HG02571 (cell line): ENCODE data around the gene SCARB1.

ENCODE experiments used
- ATAC-seq: cut with Tn5 transposase; IDR thresholded peaks from one replicate; pipeline ENCODE4 v1.9.1; 2021; ENCODE audit warnings: mild to moderate bottlenecking, moderate library complexity; ENCODE audit not compliant: unreplicated experiment

Gene SCARB1

GRCh38 chr12:124751654-124752355, 111.9 kb downstream of the SCARB1 start:
- ATAC-seq, result no peak

DNA sequence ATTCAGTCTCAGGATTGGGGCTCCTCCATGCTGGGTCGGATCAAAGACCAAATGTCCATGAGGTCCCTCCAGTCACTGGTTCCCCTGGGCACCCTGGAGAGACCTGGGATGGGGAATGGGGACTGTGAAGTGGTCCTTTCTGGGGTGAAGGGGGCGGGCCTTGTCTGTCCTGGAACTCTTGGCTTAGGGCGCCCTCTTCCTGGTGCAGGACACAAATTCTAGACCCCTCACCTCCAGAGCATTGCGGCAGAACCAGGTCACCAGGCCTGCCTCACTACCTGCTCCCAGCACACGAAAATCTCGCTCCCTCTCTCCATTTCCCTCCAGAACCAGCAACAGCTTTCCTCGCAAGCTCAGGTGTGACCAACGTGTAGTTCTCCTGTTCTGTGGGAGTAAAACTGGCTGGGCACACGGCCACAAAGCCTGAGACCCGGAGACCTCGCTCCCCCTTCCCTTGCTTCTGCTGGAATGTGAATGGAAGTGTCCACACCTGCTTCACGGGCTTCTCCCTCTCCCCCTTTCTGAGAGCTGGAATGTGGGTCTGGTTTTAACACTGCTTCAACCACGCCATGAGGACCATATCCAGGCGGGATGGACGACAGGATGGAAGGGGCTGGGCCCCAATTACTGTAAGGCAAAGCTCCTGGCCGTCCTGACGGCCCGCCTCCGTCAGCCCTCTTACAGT, 112.7 kb downstream of the SCARB1 start:
- no peak for ATAC-seq

DNA sequence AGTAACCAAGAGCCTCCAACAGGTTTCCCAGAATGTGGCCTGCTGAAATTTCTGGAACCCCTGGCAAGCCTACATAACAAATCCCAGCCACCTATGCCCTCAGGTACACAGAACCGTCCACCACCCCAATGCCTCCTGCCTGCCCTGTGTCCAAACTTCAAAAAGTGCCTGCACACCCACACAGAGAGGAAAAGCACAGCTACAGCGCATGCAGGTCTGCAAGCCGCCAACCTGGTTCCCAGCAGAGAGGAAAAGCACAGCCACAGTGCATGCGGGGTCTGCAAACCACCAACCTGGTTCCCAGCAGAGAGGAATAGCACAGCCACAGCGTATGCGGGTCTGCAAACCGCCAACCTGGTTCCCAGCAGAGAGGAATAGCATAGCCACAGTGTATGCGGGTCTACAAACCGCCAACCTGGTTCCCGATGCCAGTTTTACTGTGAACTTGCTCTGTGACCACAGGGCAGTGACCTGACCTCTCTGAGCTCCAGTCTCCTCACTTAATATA, 113.5 kb downstream of the SCARB1 start:
- no peak for ATAC-seq

- no peak for ATAC-seq
These were observed 113.9 kb downstream of the SCARB1 start for GRCh38 chr12:124749725-124750124.

DNA sequence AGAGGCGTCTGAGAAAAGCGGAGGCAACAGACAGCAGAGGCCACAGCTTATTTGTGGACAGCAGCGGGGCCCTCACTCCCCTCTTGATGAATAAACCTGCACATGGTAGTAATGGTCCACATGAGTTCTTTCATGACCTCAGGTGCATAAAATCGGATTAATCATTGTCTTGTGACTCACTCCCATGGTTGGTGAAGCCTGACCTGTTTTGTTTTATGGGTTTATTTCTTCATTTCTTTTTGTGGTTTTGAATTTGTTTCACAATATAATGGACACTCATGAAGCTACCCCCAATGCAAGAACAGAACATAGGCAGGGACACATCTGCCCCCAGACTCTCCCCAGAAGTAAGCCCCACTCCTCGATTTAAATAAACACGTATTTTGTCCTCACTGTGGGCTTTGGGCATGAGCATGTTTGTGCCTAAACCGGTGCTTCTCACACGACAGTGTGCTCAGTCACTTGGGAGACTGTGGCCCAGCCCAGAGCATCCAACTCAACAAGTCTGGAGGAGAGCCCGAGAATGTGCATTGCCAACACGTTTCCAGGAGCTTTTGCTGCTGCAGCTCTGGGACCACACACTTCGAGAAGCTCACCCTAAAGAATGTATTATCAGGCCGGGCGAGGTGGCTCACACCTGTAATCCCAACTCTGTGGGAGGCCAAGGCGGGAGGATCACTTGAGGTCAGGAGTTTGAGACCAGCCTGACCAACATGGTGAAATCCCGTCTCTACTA, 116.1 kb downstream of the SCARB1 start:
- no peak for ATAC-seq

- ATAC-seq, result no peak
These were observed 116.8 kb downstream of the SCARB1 start for GRCh38 chr12:124746649-124747425.

GRCh38 chr12:124745891-124746570, 117.6 kb downstream of the SCARB1 start:
- no peak for ATAC-seq

- no peak for ATAC-seq
These were observed 118.2 kb downstream of the SCARB1 start for GRCh38 chr12:124745465-124745890.

GRCh38 chr12:124744659-124745464, 118.8 kb downstream of the SCARB1 start:
- no peak for ATAC-seq

- ATAC-seq, result no peak
These were observed 119.4 kb downstream of the SCARB1 start for GRCh38 chr12:124744273-124744640.

DNA sequence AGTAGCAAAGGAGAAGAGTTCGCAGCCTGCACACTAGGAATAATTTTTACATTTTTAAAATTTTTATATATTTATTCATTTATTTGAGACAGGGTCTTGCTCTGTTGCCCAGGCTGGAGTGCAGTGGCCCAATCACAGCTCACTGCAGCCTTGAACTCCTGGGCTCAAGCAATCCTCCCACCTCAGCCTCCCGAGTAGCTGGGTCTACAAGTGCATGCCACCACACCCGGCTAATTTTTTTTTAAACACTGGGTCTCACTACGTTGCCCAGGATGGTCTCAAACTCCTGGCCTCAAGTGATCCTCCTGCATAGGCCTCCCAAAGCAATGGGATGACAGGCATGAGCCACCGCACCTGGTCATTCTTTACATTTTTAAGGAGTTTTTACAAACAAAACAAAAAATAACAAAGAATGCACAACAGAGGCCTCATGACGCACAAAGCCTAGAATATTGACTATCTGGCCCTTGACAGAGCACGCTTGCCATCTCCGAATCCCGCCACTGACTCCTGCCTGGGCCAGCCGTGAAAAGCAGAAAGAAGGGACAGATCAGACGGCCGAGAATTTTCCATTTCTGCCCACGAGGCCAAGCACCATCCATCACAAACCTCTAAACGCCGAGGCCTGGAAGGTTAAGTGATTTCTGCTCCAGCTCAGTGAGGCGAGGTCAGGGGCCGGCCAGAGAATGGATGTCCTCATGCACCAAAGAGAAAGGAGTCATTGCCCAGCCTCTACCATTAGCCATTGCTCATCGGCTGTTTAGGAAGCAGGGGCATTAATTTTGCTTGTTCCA, 120.0 kb downstream of the SCARB1 start:
- ATAC-seq, result no peak

GRCh38 chr12:124742678-124743077, 121.0 kb downstream of the SCARB1 start:
- no peak for ATAC-seq

DNA sequence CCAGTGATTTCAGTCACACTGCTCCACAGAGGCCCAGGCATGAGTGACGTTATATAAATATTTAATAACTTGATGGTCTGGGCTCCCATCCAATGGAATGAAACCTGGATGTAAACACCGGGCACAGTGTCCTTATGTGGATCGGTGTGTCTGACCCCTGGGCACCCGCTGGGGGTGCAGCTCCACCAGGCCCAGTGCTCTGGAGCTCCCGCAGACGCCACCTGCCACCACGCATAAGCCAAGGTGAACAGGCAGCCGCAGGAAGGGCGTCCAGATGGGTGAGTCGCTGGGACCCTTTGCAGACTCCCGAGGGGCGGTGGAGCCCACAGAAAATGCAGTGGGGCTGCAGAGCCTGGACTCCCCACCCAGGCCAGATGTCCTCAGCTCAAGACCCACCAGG, 121.6 kb downstream of the SCARB1 start:
- ATAC-seq, result no peak

DNA sequence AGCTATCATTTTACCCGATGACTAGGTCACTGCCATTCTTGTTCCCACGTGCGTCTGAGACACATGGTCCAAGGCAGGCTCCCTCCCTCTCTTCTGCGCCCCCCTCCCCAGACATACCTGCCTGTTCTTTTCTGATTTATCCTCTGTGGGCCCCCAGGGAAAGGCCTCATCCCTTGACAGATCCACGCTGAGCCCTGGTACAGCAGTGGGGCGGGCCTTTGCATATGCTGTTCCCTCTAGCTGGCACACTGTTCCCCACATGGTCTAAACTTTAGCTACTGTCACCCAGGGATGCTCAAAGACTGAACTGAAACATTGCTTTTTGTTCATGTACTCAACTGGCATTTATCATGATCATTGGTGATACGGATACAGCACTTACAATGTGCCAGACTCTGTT, 122.5 kb downstream of the SCARB1 start:
- no peak for ATAC-seq

DNA sequence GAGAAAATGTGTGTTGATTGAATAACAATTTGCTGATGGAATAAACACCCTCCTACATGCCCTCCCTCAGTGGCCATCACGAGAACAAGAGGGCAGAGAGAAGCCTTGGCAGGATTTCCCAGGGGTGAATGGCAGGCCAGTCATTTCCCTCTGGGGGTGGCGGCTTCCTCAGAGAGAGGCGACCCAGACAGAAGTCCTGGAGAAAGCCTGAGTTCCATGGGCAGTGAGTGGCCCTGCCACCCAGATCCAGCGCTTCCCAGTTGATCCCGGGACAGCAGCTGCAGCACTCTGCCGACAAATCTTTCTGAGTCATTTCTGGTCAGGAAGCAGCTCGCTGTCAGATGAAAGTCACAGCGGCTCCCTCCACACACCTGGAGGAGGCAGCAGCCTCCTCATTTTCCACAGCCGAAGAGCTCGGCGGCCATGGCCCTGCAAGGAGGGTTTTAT, 123.0 kb downstream of the SCARB1 start:
- ATAC-seq, result no peak

GRCh38 chr12:124739953-124740561, 123.6 kb downstream of the SCARB1 start:
- no peak for ATAC-seq

- no peak for ATAC-seq
These were observed 124.8 kb downstream of the SCARB1 start for GRCh38 chr12:124738636-124739467.
